NB4 (cell line): ENCODE measurements around the gene IFT57.

Experiments used
- CTCF ChIP-seq: IDR thresholded peaks from one replicate; pipeline ENCODE4 v1.5.1; 2012; ENCODE audit warnings: low read depth, low read length
- POLR2A ChIP-seq: IDR thresholded peaks from 2 replicates; pipeline ENCODE4 v1.6.1; 2011; ENCODE audit warnings: mild to moderate bottlenecking; ENCODE audit not compliant: insufficient read length; ENCODE audit errors: extremely low read depth

DNA sequence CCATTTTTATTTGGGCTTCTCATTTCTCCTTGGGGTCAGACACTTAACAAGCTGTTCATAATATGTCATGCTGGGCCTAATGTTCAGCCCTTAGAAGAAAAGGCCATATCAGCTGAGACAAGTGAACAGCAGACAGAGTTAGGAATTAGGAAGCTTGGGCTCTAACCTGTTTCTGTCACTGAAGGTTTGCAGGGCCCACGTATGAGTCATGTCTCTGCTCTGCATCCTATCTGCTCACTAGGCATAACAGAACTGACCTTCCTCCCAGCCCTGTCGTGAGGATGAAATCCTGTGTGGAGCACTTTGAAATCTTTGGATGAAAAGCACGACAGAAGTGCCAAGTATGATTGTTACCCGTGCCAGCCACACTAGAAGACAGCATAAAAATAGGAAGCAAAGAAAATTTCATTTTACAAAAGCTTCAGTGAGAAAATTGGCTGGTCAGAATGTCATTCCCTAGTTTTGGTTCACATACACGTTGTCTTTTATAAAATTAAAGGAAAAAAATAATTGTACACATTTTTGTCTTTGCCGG lies 104.9 kb downstream of the IFT57 start:
- no peak for TF ChIP-seq CTCF
- no peak for TF ChIP-seq POLR2A
